Keratinocyte (primary cell): ENCODE results near the gene PSMB9. TPM values are rescaled to one million over a fixed set of nuclear protein-coding genes. Genes with fewer than 3 reads are reported as not detected.

ENCODE experiments used
- DNase-seq: peaks from one replicate; pipeline ENCODE4 v3.0.0-alpha.2; 2011; ENCODE audit warnings: low read depth, missing footprints, low spot score
- FAIRE-seq: peaks from 2 replicates; lab custom pipeline; 2011; peaks lifted over from hg19 to GRCh38; lab: Jason Lieb, UNC
- H2AFZ ChIP-seq: 2 replicates; pipeline ENCODE4 v1.6.0; 2012; ENCODE audit warnings: low read length, control low read depth, inconsistent platforms; ENCODE audit not compliant: control insufficient read depth
- H3K27ac ChIP-seq: 2 replicates; pipeline ENCODE4 v1.5.1; 2011; ENCODE audit warnings: low read length; ENCODE audit not compliant: control insufficient read depth, insufficient read depth
- H3K27me3 ChIP-seq: 3 replicates; pipeline ENCODE4 v1.6.0; 2011; ENCODE audit warnings: low read length; ENCODE audit not compliant: control insufficient read depth, insufficient read depth; ENCODE audit errors: extremely low read depth
- H3K36me3 ChIP-seq, 2 experiments: 2 replicates in 1 of 2; 3 replicates in 1 of 2; pipeline ENCODE4 v1.5.1; 2011; ENCODE audit warnings: low read length in 2 of 2, mild to moderate bottlenecking in 1 of 2; ENCODE audit not compliant: control insufficient read depth in 2 of 2, insufficient read depth in 2 of 2; ENCODE audit errors: extremely low read depth in 1 of 2
- H3K4me1 ChIP-seq: 3 replicates; pipeline ENCODE4 v1.5.1; 2011; ENCODE audit warnings: low read length; ENCODE audit not compliant: control insufficient read depth, insufficient read depth; ENCODE audit errors: extremely low read depth
- H3K4me2 ChIP-seq: 3 replicates; pipeline ENCODE4 v1.6.0; 2011; ENCODE audit warnings: low read depth, low read length; ENCODE audit not compliant: control insufficient read depth, insufficient read depth; ENCODE audit errors: extremely low read depth
- H3K4me3 ChIP-seq, 3 experiments: fragments of 200-600 bp in 1 of 3; sonication (generic) in 1 of 3; 2 replicates in 2 of 3; 3 replicates in 1 of 3; pipeline ENCODE4 v1.5.1; 2011 to 2016; ENCODE audit warnings: low read length in 3 of 3, mild to moderate bottlenecking in 3 of 3, control low read depth in 2 of 3, inconsistent platforms in 1 of 3, low read depth in 1 of 3, mixed read lengths in 1 of 3, mixed run types in 1 of 3, moderate library complexity in 1 of 3; ENCODE audit not compliant: control insufficient read depth in 2 of 3, insufficient read depth in 2 of 3; ENCODE audit errors: extremely low read depth in 1 of 3
- H3K79me2 ChIP-seq: 2 replicates; pipeline ENCODE4 v1.6.0; 2012; ENCODE audit warnings: low read length; ENCODE audit not compliant: control insufficient read depth, insufficient read depth
- H3K9ac ChIP-seq: 3 replicates; pipeline ENCODE4 v1.6.0; 2011; ENCODE audit warnings: low read length; ENCODE audit not compliant: control insufficient read depth, insufficient read depth; ENCODE audit errors: extremely low read depth
- H3K9me1 ChIP-seq: 3 replicates; pipeline ENCODE4 v1.6.0; 2011; ENCODE audit warnings: low read length; ENCODE audit not compliant: control insufficient read depth, insufficient read depth; ENCODE audit errors: extremely low read depth
- H3K9me3 ChIP-seq: 2 replicates; pipeline ENCODE4 v1.5.1; 2012; ENCODE audit warnings: low read depth, low read length; ENCODE audit not compliant: control insufficient read depth
- H4K20me1 ChIP-seq: 3 replicates; pipeline ENCODE4 v1.6.0; 2011; ENCODE audit warnings: low read length; ENCODE audit not compliant: control insufficient read depth, insufficient read depth; ENCODE audit errors: extremely low read depth
- CTCF ChIP-seq, 3 experiments: IDR thresholded peaks in 1 of 3; conservative IDR thresholded peaks in 1 of 3; optimal IDR thresholded peaks in 1 of 3; 2 replicates in 2 of 3; 3 replicates in 1 of 3; pipeline versions ENCODE3 to v1.5.1; 2011; ENCODE audit warnings: low read length in 3 of 3, mild to moderate bottlenecking in 3 of 3, moderate library complexity in 2 of 3, control low read depth in 1 of 3, inconsistent platforms in 1 of 3; ENCODE audit not compliant: insufficient read depth in 2 of 3; ENCODE audit errors: extremely low read depth in 1 of 3
- EZH2 ChIP-seq: IDR thresholded peaks from one replicate; pipeline ENCODE4 v1.6.1; 2012; ENCODE audit warnings: inconsistent platforms, mild to moderate bottlenecking, low read length, moderate library complexity
- dilution Hi-C: fragments of 300-500 bp; cut with MboI; formaldehyde crosslinking; loops from one replicate; pipeline ENCODE4 v1.7.0; 2020; ENCODE audit warnings: low sequenced_read_pairs; ENCODE audit not compliant: extremely low pct_ligation_motif_present
- polyA plus RNA-seq, 5 experiments: library from polyadenylated mRNA; depleted of rRNA in 3 of 5; stranded (reverse) in 3 of 5; stranded (forward) in 1 of 5; unstranded in 1 of 5; fragments of >200 nt; gene quantifications; 1 replicate in 1 of 5; 2 replicates in 3 of 5; 3 replicates in 1 of 5; pipeline versions ENCODE4 v1.2.1 to v1.2.3, GENCODE V29; 2011 to 2012; ENCODE audit warnings: missing spikeins in 2 of 5, low read depth in 1 of 5, low replicate concordance in 1 of 5

PSMB9 gene
- polyA plus RNA-seq, 1 donor (not counting 4 experiments of a cell fraction or from before 2014, with no cell fraction given): 25.4 TPM

DNA sequence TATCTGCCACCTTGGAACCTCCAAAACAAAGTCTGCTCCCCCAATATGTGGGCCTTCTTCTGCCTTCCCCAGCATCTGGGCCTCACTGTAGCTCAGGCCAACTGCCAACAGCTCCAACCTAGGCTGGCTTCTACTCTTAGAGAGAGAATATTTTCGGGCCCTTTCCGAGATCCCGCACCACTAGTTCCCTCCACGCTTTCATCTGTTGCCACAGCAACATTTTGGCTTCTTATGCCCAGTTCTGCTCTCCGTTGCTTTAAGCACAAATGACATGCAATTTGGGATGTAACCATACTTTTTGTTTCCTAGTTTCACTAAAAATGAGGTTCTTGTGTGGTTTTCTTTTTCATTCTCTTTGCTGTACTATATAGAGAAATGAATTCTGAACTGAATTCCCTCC lies 33.6 kb downstream of the PSMB9 start:
- DNase-seq (no peak), FAIRE-seq (no peak)
- no peak for TF ChIP-seq EZH2
- TF ChIP-seq CTCF (optimal IDR thresholded peaks at IDR 0.05 in 1 of 3, IDR thresholded peaks at IDR 0.05 in 1 of 3, conservative IDR thresholded peaks at IDR 0.05 in 1 of 3; ENCODE audit: extremely low read depth in 1 of 3, insufficient read depth in 2 of 3, low read length in 3 of 3): no peak
- dilution Hi-C loops: no loop called here
- H3K27ac ChIP-seq: no peak overlapping the region
- no peaks in the 10 kb centered on the region for H3K9me1 ChIP-seq
- no peaks in the 10 kb centered on the region for H3K9me3 ChIP-seq
- no peaks in the 10 kb centered on the region for H4K20me1 ChIP-seq
- H3K4me2 ChIP-seq: no peak overlapping the region
- H3K4me3 ChIP-seq: no peak overlapping the region
- H3K36me3 ChIP-seq: no peaks in the 10 kb centered on the region
- no peak overlapping the region for H2AFZ ChIP-seq
- no peak overlapping the region for H3K9ac ChIP-seq
- peaks cover 7% of the 10 kb centered on the region for H3K4me1 ChIP-seq
- H3K79me2 ChIP-seq: no peaks in the 10 kb centered on the region
- H3K27me3 ChIP-seq: no peaks in the 10 kb centered on the region

DNA sequence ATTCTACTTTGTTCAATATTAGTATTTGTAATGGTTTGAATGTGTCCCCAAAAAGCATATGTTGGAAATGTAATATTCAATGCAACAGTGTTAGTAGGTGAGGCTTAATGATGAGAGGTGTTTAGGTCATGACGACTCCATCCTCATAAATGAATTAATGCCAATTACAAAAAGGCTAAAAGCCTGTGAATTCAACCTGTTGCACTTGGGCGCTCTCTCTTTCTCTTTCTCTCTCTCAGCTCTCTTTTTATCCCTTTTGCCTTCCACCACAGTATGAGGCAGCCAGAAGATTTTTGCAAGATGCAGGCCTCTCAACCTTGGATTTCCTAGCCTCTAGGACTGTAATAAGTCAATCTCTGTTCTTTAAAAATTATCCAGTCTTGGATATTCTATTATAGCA lies 34.6 kb downstream of the PSMB9 start:
- FAIRE-seq: no peak
- dilution Hi-C loops: no loop called here

More for the DNA sequence above, 34.6 kb downstream of the PSMB9 start:
- no peak overlapping the region for H3K27ac ChIP-seq
- H3K36me3 ChIP-seq: no peaks in the 10 kb centered on the region
- no peak overlapping the region for H3K4me2 ChIP-seq
- no peak for TF ChIP-seq CTCF (optimal IDR thresholded peaks at IDR 0.05 in 1 of 3, IDR thresholded peaks at IDR 0.05 in 1 of 3, conservative IDR thresholded peaks at IDR 0.05 in 1 of 3; ENCODE audit: extremely low read depth in 1 of 3, insufficient read depth in 2 of 3, low read length in 3 of 3)
- TF ChIP-seq EZH2: no peak
- H3K9me1 ChIP-seq: no peaks in the 10 kb centered on the region
- no peaks in the 10 kb centered on the region for H3K4me1 ChIP-seq
- no peaks in the 10 kb centered on the region for H4K20me1 ChIP-seq
- H3K27me3 ChIP-seq: no peaks in the 10 kb centered on the region
- H3K9ac ChIP-seq: no peak overlapping the region
- no peak overlapping the region for H2AFZ ChIP-seq
- H3K79me2 ChIP-seq: no peaks in the 10 kb centered on the region
- H3K4me3 ChIP-seq: no peak overlapping the region
- no peak for DNase-seq
- H3K9me3 ChIP-seq: no peaks in the 10 kb centered on the region
